ENCODE measurements around the gene POLR1C. TPM values are rescaled to one million over a fixed set of nuclear protein-coding genes. Genes with fewer than 3 reads are reported as not detected.
"Not testable (repeated sequence)": the region's sequence is repeated elsewhere in the genome, so short reads cannot be mapped to it uniquely, and the experiment has no call there.

The POLR1C gene
- total RNA-seq, 1 donor from 2014 or later = 91.7 TPM

DNA sequence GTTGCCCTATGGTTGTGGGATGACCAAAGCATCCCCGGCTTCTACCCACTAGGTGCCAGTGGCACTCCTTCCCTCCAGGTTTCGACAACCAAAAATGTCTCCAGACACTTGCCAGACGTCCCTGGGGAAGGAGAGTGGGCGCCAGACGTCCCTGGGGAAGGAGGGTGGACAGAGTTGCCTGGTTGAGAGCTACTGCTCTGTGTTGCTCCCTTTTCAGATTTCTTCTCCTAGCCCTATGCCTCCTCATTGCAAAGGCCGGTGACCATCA is 19.8 kb upstream of the POLR1C start:
- Mint-ChIP-seq H3K9me3 (no peaks in the 10 kb centered on the region), H3K27me3 (no peaks in the 10 kb centered on the region), H3K4me1 (peaks cover 13% of the 10 kb centered on the region), H3K4me3 (no peak overlapping the region), H3K36me3 (ENCODE audit: low read depth) (peaks cover 17% of the 10 kb centered on the region), H3K27ac (no peak overlapping the region)
- DNase-seq = no peak
- intact Hi-C loops (cut with micrococcal nuclease) = no loop called here

GRCh38 chr6:43497689-43498088 is 19.2 kb upstream of the POLR1C start:
- Mint-ChIP-seq H3K36me3 (ENCODE audit: low read depth) (peaks cover 21% of the 10 kb centered on the region), H3K27me3 (no peaks in the 10 kb centered on the region), H3K9me3 (no peaks in the 10 kb centered on the region), H3K4me3 (no peak overlapping the region), H3K27ac (no peak overlapping the region), H3K4me1 (peaks cover 13% of the 10 kb centered on the region)
- DNase-seq = no peak
- intact Hi-C loops (cut with micrococcal nuclease) = no loop called here

- DNase-seq; H3K27me3 Mint-ChIP-seq; H3K9me3 Mint-ChIP-seq; H3K27ac Mint-ChIP-seq; intact Hi-C loops (cut with micrococcal nuclease); H3K4me3 Mint-ChIP-seq: not testable (repeated sequence)
- Mint-ChIP-seq H3K4me1 (peaks cover 10% of the 10 kb centered on the region), H3K36me3 (ENCODE audit: low read depth) (peaks cover 23% of the 10 kb centered on the region)
Observed at GRCh38 chr6:43498291-43498690, 18.6 kb upstream of the POLR1C start.

DNA sequence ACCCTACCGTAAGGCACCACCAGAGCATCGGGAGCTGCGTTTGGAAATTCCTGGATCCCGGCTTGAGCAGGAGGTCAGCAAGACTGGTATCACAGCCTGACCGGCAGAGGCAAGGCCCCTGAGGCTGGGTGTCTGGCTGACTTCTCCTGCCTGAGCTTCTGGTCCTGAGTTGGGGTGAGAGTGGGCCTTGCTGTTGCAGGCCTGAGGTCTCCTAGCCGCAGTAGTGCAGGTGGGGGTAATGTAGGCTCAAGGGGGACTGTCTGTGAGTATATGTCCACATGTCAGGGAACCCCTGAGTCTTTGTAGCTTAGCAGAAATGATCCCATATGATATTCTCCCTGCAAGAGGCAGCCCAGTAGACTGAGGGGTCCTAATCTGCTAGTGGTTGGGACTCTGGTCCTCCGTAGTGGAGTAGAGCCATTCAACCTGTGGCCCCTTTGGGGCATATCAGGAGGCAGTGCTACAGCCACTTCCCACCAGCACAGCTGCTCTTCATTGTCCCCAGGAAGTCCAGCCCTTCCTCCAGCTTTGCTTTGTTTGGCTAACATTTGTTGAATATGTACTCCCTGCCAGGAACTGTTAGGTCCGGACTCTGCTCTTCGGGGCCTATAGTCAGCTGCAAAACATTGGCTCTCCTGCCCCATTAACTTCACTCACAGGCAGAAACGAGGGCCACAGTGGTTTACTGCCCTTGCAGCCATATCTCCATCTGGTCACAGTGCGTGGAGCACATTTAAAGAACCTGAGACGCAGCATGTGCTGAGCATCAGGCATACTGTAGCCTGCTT is 17.7 kb upstream of the POLR1C start:
- Mint-ChIP-seq H3K4me3 (no peak overlapping the region), H3K36me3 (ENCODE audit: low read depth) (peaks cover 27% of the 10 kb centered on the region), H3K4me1 (peaks cover 8% of the 10 kb centered on the region), H3K9me3 (no peaks in the 10 kb centered on the region), H3K27me3 (no peaks in the 10 kb centered on the region), H3K27ac (no peak overlapping the region)
- no peak for DNase-seq
- intact Hi-C loops (cut with micrococcal nuclease) = no loop called here

- H3K36me3 Mint-ChIP-seq (ENCODE audit: low read depth) = peaks cover 31% of the 10 kb centered on the region
Observed at GRCh38 chr6:43500921-43501320, 16.0 kb upstream of the POLR1C start.

GRCh38 chr6:43502666-43503065 is 14.2 kb upstream of the POLR1C start:
- DNase-seq = no peak
- no peaks in the 10 kb centered on the region for H3K9me3 Mint-ChIP-seq
- no peak overlapping the region for H3K4me3 Mint-ChIP-seq
- no peaks in the 10 kb centered on the region for H3K4me1 Mint-ChIP-seq
- peaks cover 37% of the 10 kb centered on the region for H3K36me3 Mint-ChIP-seq (ENCODE audit: low read depth)
- intact Hi-C loops (cut with micrococcal nuclease) = no loop called here
- no peak overlapping the region for H3K27ac Mint-ChIP-seq
- H3K27me3 Mint-ChIP-seq = peaks cover 2% of the 10 kb centered on the region

More at GRCh38 chr6:43500921-43501320, 16.0 kb upstream of the POLR1C start:
- intact Hi-C loops (cut with micrococcal nuclease) = no loop called here
- no peaks in the 10 kb centered on the region for H3K27me3 Mint-ChIP-seq
- H3K27ac Mint-ChIP-seq = no peak overlapping the region
- H3K9me3 Mint-ChIP-seq = no peaks in the 10 kb centered on the region
- no peaks in the 10 kb centered on the region for H3K4me1 Mint-ChIP-seq
- H3K4me3 Mint-ChIP-seq = no peak overlapping the region
- DNase-seq = no peak

- Mint-ChIP-seq H3K36me3 (ENCODE audit: low read depth) (peaks cover 37% of the 10 kb centered on the region), H3K4me3 (no peak overlapping the region), H3K9me3 (no peaks in the 10 kb centered on the region), H3K27me3 (peaks cover 10% of the 10 kb centered on the region), H3K4me1 (peaks cover under 1% of the 10 kb centered on the region), H3K27ac (peak overlapping the region; percentile 3)
- intact Hi-C loops (cut with micrococcal nuclease) = no loop called here
- DNase-seq = no peak
Observed at GRCh38 chr6:43503443-43503842, 13.4 kb upstream of the POLR1C start.

DNA sequence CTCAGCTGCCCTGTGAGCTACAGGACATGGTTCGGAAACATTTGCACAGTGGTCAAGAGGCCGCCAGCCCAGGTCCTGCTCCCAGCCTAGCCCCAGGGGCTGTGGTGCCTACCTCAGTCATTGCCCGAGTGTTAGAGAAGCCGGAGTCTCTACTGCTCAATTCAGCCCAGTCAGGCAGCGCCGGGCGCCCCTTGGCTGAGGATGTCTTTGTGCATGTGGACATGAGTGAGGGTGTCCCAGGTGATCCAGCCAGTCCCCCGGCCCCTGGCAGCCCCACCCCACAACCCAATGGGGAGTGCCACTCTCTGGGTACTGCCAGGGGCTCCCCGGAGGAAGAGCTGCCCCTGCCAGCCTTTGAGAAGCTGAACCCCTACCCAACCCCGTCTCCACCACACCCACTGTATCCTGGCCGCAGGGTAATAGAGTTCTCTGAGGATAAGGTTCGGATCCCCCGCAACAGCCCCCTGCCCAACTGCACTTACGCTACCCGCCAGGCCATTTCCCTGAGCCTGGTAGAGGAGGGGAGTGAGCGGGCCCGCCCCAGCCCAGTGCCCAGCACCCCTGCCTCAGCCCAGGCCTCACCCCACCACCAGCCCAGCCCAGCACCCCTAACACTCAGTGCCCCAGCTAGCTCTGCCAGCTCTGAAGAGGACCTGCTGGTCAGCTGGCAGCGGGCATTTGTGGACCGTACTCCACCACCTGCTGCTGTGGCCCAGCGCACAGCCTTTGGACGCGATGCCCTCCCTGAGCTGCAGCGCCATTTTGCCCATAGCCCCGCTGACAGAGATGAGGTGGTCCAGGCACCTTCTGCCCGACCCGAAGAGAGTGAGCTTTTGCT is 11.9 kb upstream of the POLR1C start:
- no peak overlapping the region for H3K4me3 Mint-ChIP-seq
- intact Hi-C loops (cut with micrococcal nuclease) = no loop called here
- no peaks in the 10 kb centered on the region for H3K9me3 Mint-ChIP-seq
- no peak for DNase-seq
- no peak overlapping the region for H3K27ac Mint-ChIP-seq
- H3K36me3 Mint-ChIP-seq (ENCODE audit: low read depth) = peaks cover 36% of the 10 kb centered on the region
- H3K4me1 Mint-ChIP-seq = peaks cover 9% of the 10 kb centered on the region
- H3K27me3 Mint-ChIP-seq = peaks cover 19% of the 10 kb centered on the region

DNA sequence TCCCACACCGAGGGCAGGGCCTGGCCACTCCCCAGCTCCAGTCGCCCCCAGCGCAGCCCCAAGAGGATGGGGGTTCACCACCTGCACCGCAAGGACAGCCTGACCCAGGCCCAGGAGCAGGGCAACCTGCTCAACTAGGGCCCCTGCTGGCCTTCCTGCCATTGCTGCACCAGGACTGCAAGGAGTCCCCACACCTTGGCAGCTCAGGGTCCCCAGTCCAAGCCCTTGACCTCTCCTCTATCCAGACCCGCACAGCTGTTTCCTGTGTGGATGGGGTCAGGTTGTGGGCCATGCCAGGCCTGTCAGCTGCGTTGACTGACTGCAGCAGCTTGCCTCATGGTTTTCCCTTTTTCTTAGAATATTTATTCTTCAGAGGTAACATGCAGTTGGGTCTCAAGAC is 11.2 kb upstream of the POLR1C start:
- intact Hi-C loops (cut with micrococcal nuclease) = loop anchor here (1.0 to 2.0 kb wide), 3 partner anchors 51 to 243 kb away; no protein-coding TSS in a partner anchor
- Mint-ChIP-seq H3K4me1 (peaks cover 9% of the 10 kb centered on the region), H3K9me3 (no peaks in the 10 kb centered on the region), H3K27ac (no peak overlapping the region), H3K4me3 (no peak overlapping the region), H3K36me3 (ENCODE audit: low read depth) (peaks cover 35% of the 10 kb centered on the region), H3K27me3 (peaks cover 19% of the 10 kb centered on the region)
- no peak for DNase-seq

DNA sequence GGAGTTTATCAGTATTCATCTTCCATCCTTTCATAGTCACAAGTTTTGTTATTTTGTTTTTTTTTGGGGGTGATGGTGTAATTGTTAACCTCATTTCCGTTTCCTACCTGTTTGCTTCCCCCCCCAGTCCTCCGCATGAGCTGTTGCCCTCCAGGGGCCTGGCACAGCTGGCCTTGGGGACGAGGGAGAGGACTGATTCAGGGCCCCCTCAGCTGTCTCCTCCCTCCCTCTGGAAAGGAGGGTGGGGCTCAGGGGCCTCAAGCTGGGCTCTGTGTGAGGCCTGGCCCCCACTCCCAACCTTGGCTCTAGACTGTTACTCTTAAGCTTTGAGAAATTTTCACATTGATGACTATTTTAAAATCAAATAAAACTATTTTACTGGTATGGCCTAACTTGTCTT is 10.7 kb upstream of the POLR1C start:
- H3K36me3 Mint-ChIP-seq (ENCODE audit: low read depth) = peaks cover 37% of the 10 kb centered on the region

GRCh38 chr6:43506667-43507471 is 10.0 kb upstream of the POLR1C start:
- no peak overlapping the region for H3K27ac Mint-ChIP-seq
- intact Hi-C loops (cut with micrococcal nuclease) = loop anchor here (1.0 to 2.0 kb wide), 3 partner anchors 53 to 244 kb away; no protein-coding TSS in a partner anchor
- peaks cover 12% of the 10 kb centered on the region for H3K4me1 Mint-ChIP-seq
- peaks cover 19% of the 10 kb centered on the region for H3K27me3 Mint-ChIP-seq
- no peaks in the 10 kb centered on the region for H3K9me3 Mint-ChIP-seq
- DNase-seq = peak; percentile 95
- H3K36me3 Mint-ChIP-seq (ENCODE audit: low read depth) = peaks cover 38% of the 10 kb centered on the region
- no peak overlapping the region for H3K4me3 Mint-ChIP-seq

More for the DNA sequence above, 10.7 kb upstream of the POLR1C start:
- intact Hi-C loops (cut with micrococcal nuclease) = loop anchor here (1.0 to 2.0 kb wide), 3 partner anchors 52 to 243 kb away; no protein-coding TSS in a partner anchor
- H3K4me3 Mint-ChIP-seq = no peak overlapping the region
- peaks cover 9% of the 10 kb centered on the region for H3K4me1 Mint-ChIP-seq
- H3K27ac Mint-ChIP-seq = no peak overlapping the region
- peaks cover 19% of the 10 kb centered on the region for H3K27me3 Mint-ChIP-seq
- H3K9me3 Mint-ChIP-seq = no peaks in the 10 kb centered on the region
- no peak for DNase-seq

DNA sequence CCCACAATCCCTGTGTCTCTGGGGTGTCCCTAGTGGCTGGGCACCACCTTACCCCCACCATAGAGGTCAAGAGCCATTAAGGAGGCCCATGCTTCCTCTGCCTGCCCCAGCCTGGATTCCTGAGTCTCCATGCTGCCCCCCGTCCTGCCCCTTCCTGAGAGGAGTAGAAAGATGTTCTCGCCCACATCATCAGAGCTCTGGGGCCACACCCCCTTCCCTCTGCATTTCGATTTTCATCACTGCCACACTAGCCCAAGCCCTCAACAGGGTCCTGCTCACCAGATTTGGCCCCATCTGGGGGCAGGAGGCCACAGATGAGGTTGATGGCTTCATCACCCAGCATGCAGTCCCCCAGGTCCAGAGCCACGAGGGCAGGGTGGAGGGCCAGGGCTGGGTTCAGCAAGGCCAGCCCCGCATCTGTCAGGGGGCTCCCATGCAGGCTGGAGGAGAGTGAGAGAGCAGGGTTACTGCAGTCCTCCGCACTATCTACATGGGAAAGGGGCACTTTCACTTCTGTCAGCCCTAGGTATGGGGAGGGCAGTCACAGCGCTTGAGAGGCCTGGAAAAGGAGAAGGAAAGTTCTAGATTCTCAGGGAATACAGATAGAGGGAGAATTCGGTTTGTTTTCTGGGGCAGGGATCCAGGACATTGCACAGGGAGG is 8.3 kb upstream of the POLR1C start:
- no peaks in the 10 kb centered on the region for H3K9me3 Mint-ChIP-seq
- H3K4me1 Mint-ChIP-seq = peaks cover 15% of the 10 kb centered on the region
- intact Hi-C loops (cut with micrococcal nuclease) = no loop called here
- H3K4me3 Mint-ChIP-seq = peak overlapping the region; percentile 84
- DNase-seq = no peak
- H3K27me3 Mint-ChIP-seq = peaks cover 19% of the 10 kb centered on the region
- peak overlapping the region; percentile 49 for H3K27ac Mint-ChIP-seq
- H3K36me3 Mint-ChIP-seq (ENCODE audit: low read depth) = peaks cover 41% of the 10 kb centered on the region

Measured in activated CD4-positive, alpha-beta T cell treated with anti-CD3 and anti-CD28 coated beads, Interleukin-2, amount 10 ng/mL, durations not matched to agents 24 days and 14 days (primary cell).